Measurements from ENCODE around the gene KDF1.

- TF ChIP-seq CTCF (conservative IDR thresholded peaks at IDR 0.05 in 1 of 2, IDR thresholded peaks at IDR 0.05 in 1 of 2; ENCODE audit: low read depth in 1 of 2, low read length in 2 of 2) (no peak), EZH2 (IDR thresholded peaks at IDR 0.05; ENCODE audit: low read length, missing control alignments) (no peak)
These were observed 48.1 kb downstream of the KDF1 start for GRCh38 chr1:26912147-26912490.

Measured in fibroblast of lung (primary cell).